ENCODE measurements around the gene HCAR3. TPM values are rescaled to one million over a fixed set of nuclear protein-coding genes. Genes with fewer than 3 reads are reported as not detected.

Gene HCAR3
- total and polyA plus RNA-seq, 2 of the 8 experiments (the other 6 are each of a cell fraction or from before 2014, with no cell fraction given), result not detected

- TF ChIP-seq EGR1 (IDR thresholded peaks at IDR 0.05; ENCODE audit: borderline replicate concordance, low read depth, low read length), result no peak
These were observed 25.0 kb downstream of the HCAR3 start (continued) for GRCh38 chr12:122691566-122691965.

Measured in H1 (cell line).